HepG2 (cell line): Measurements from ENCODE around the gene TOR1A. TPM values are rescaled to one million over a fixed set of nuclear protein-coding genes. Genes with fewer than 3 reads are reported as not detected.

ENCODE experiments used
- ATAC-seq: fragments of 200-7000 bp; cut with Tn5 transposase; 3 replicates; pipeline ENCODE4 v1.9.1; 2020; ENCODE audit warnings: mild to moderate bottlenecking, moderate library complexity
- BruUV-seq: library from RNA; stranded (reverse); fragments of 400-500 nt; replicated peaks from 2 replicates; lab custom pipeline; 2021; lab: Mats Ljungman, UMichigan
- CTCF ChIA-PET: fragments of 300-600 bp; formaldehyde crosslinking; extraction: SDS; loops from one replicate; lab custom pipeline; 2021; ENCODE audit warnings: low total read pairs, inconsistent platforms, low intra/inter-chr PET ratio; lab: Yijun Ruan, JAX
- POLR2A ChIA-PET: fragments of 350-600 bp; sonication (Branson Sonifier 250); formaldehyde crosslinking; loops from one replicate; lab custom pipeline; 2020; ENCODE audit warnings: antibody characterized with exemption, inconsistent platforms; lab: Yijun Ruan, JAX
- DNase-seq: peaks from one replicate; pipeline ENCODE4 v3.0.0-alpha.2; 2015; ENCODE audit warnings: low spot score
- FAIRE-seq: peaks from 3 replicates; lab custom pipeline; 2011; peaks lifted over from hg19 to GRCh38; lab: Jason Lieb, UNC
- H2AFZ ChIP-seq: one replicate; pipeline ENCODE4 v1.6.1; 2011; ENCODE audit warnings: low read length, inconsistent platforms
- H3K27ac ChIP-seq: fragments of 300-600 bp; 3 replicates; pipeline ENCODE4 v1.8.0; 2011; ENCODE audit warnings: mixed run types, mild to moderate bottlenecking, mixed read lengths, low read length, inconsistent platforms; ENCODE audit not compliant: insufficient read depth; ENCODE audit errors: extremely low read length
- H3K27me3 ChIP-seq, 2 experiments: fragments of 200-600 bp in 1 of 2; 2 replicates in 1 of 2; 3 replicates in 1 of 2; pipeline versions ENCODE4 v1.6.0 to v1.8.0; 2011; ENCODE audit warnings: low read length in 2 of 2, mild to moderate bottlenecking in 2 of 2, moderate library complexity in 2 of 2, inconsistent platforms in 1 of 2; ENCODE audit not compliant: insufficient read depth in 2 of 2, control insufficient read depth in 1 of 2
- H3K36me3 ChIP-seq, 2 experiments: fragments of 200-600 bp in 1 of 2; replicated peaks in 1 of 2; 2 replicates in 1 of 2; 3 replicates in 1 of 2; pipeline versions ENCODE4 v1.5.1 to v1.8.0; 2011; ENCODE audit warnings: low read length in 2 of 2, inconsistent platforms in 1 of 2; ENCODE audit not compliant: insufficient read depth in 2 of 2, control insufficient read depth in 1 of 2
- H3K4me1 ChIP-seq: 2 replicates; pipeline ENCODE4 v1.5.1; 2012; ENCODE audit warnings: low read length, inconsistent platforms; ENCODE audit not compliant: insufficient read depth
- H3K4me2 ChIP-seq: 2 replicates; pipeline ENCODE4 v1.6.0; 2011; ENCODE audit warnings: low read depth, low read length, inconsistent platforms
- H3K4me3 ChIP-seq, 3 experiments: fragments of 200-600 bp in 1 of 3; sonication (generic), shearing (Covaris generic) in 1 of 3; replicated peaks in 1 of 3; 2 replicates each; pipeline ENCODE4 v1.5.1; 2011 to 2016; ENCODE audit warnings: low read length in 3 of 3, inconsistent platforms in 2 of 3, low read depth in 2 of 3, mild to moderate bottlenecking in 2 of 3, control low read depth in 1 of 3, mixed read lengths in 1 of 3; ENCODE audit not compliant: insufficient read depth in 1 of 3
- H3K79me2 ChIP-seq: one replicate; pipeline ENCODE4 v1.6.1; 2011; ENCODE audit warnings: low read length, inconsistent platforms; ENCODE audit not compliant: insufficient read depth
- H3K9ac ChIP-seq: 2 replicates; pipeline ENCODE4 v1.6.0; 2011; ENCODE audit warnings: mild to moderate bottlenecking, low read depth, low read length, inconsistent platforms; ENCODE audit not compliant: insufficient read depth
- H3K9me3 ChIP-seq: 2 replicates; pipeline ENCODE4 v1.5.1; 2012; ENCODE audit warnings: mild to moderate bottlenecking, low read length
- H4K20me1 ChIP-seq: 2 replicates; pipeline ENCODE4 v1.6.0; 2011; ENCODE audit warnings: inconsistent platforms, mild to moderate bottlenecking, low read length, moderate library complexity; ENCODE audit not compliant: insufficient read depth
- CBX1 ChIP-seq: IDR thresholded peaks from one replicate; pipeline ENCODE4 v1.6.1; 2016; ENCODE audit warnings: antibody characterized with exemption, low read depth
- HDAC1 ChIP-seq: sonication (generic); formaldehyde crosslinking; IDR thresholded peaks from 2 replicates; pipeline ENCODE4 v1.5.1; 2020; ENCODE audit warnings: mild to moderate bottlenecking, missing genetic modification reagents
- RARA ChIP-seq: IDR thresholded peaks from 2 replicates; pipeline ENCODE4 v1.6.1; 2016; ENCODE audit warnings: missing genetic modification reagents, missing compliant biosample characterization
- RELA ChIP-seq: sonication (generic); formaldehyde crosslinking; IDR thresholded peaks from 2 replicates; pipeline ENCODE4 v1.4.0; 2020; ENCODE audit warnings: missing genetic modification reagents
- SNRNP70 ChIP-seq: fragments of 200-400 bp; formaldehyde crosslinking; IDR thresholded peaks from 2 replicates; pipeline ENCODE4 v1.6.1; 2017; ENCODE audit warnings: mild to moderate bottlenecking, low read depth, low read length, moderate library complexity
- TBX2 ChIP-seq: sonication (generic); formaldehyde crosslinking; IDR thresholded peaks from 2 replicates; pipeline ENCODE4 v1.5.0; 2020; ENCODE audit warnings: missing genetic modification reagents, mild to moderate bottlenecking, borderline replicate concordance
- ZNF550 ChIP-seq: sonication (generic); formaldehyde crosslinking; IDR thresholded peaks from 2 replicates; pipeline ENCODE4 v1.4.0; 2020; ENCODE audit warnings: mild to moderate bottlenecking, missing genetic modification reagents, borderline replicate concordance
- ZNF644 ChIP-seq: IDR thresholded peaks from 2 replicates; pipeline ENCODE4 v1.6.1; 2016; ENCODE audit warnings: low read depth
- ZNF674 ChIP-seq: sonication (generic); formaldehyde crosslinking; IDR thresholded peaks from 2 replicates; pipeline ENCODE4 v1.5.0; 2020; ENCODE audit warnings: low read depth, mild to moderate bottlenecking, missing genetic modification reagents
- ZNF768 ChIP-seq: sonication (generic); formaldehyde crosslinking; IDR thresholded peaks from 2 replicates; pipeline ENCODE4 v1.4.0; 2020; ENCODE audit warnings: missing genetic modification reagents
- WGBS: methylation state at CpG from one replicate; pipeline ENCODE4 v1.1.6; 2017; ENCODE audit warnings: low lambda C conversion rate; 5-methylcytosine and 5-hydroxymethylcytosine counted together
- in situ Hi-C: cut with HindIII; loops from 2 replicates; pipeline ENCODE4 v1.10.0; 2017; ENCODE audit warnings: low pct_unique_long_range_greater_than_20kb; ENCODE audit not compliant: extremely low pct_ligation_motif_present
- intact Hi-C: fragments of 100-400 bp; cut with micrococcal nuclease; formaldehyde crosslinking; loops from one replicate; pipeline ENCODE4 v1.10.0; 2022; ENCODE audit not compliant: unreplicated experiment
- polyA plus RNA-seq, 8 experiments: library from polyadenylated mRNA; depleted of rRNA in 3 of 8; stranded (reverse) in 7 of 8; unstranded in 1 of 8; fragments of >200 nt; fragmentation: Illumina TruSeq in 4 of 8; extraction: Trizol in 4 of 8; gene quantifications; 2 replicates each; pipeline versions ENCODE4 v1.2.1 to v1.2.3, GENCODE V29; 2011 to 2016; ENCODE audit warnings: low read depth in 4 of 8, missing spikeins in 1 of 8, mixed read lengths in 1 of 8; ENCODE audit not compliant: insufficient read depth in 1 of 8
- total RNA-seq, 5 experiments: library from RNA; depleted of rRNA; stranded (reverse); fragments of >200 nt; fragmentation: Illumina TruSeq; extraction: Trizol; gene quantifications; 2 replicates each; pipeline ENCODE4 v1.2.3, GENCODE V29; 2016; ENCODE audit warnings: low read depth in 1 of 5
- TF ChIP-seq, protein P1 (sequence below): sonication (generic); formaldehyde crosslinking; IDR thresholded peaks from 2 replicates; pipeline ENCODE4 v1.8.0; 2022; ENCODE audit warnings: mild to moderate bottlenecking, missing genetic modification reagents, moderate library complexity
- TF ChIP-seq, protein P2 (sequence below): sonication (generic); formaldehyde crosslinking; conservative IDR thresholded peaks from 2 replicates; pipeline ENCODE4 v1.4.0; 2020; ENCODE audit warnings: missing genetic modification reagents

Gene TOR1A
- total and polyA plus RNA-seq, 2 of the 13 experiments (the other 11 are each of a cell fraction or from before 2014, with no cell fraction given): 31.6 to 41.4 TPM

DNA sequence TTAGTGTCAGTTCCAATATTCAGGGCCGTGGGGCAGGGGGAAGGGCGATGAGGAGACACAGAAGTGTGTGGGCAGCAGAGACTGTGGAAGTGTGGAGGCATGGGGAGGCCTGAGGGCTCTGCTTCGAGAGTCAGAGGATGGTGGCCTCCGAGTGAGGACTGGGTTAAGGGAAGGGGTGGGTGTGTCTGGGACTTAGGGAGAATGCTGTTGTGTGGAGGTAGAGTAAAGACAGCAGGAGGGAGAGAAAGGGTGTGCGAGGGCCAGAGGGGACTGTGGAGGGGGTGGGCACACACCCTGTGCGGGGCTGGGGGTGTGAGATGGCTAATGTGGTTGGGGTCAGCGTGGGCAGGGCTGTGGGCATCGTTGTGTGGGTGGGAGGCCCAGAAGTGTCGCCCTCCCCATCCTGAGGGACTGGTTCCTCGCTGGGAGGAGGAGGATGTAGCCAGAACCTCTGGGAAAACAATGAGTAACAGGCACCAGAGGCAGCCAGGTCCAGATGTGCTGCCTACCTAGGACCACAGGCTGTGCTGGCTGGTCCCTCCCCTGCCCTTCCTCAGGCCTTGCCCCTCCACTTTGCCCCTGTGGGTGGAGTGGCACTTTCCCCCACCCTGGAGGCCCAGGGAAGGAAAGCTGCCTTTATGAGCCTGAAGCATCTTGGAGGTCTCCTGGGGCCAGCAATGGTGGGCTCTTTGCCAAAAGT, 15.5 kb upstream of the TOR1A start (continued):
- TF ChIP-seq, protein P1, sequence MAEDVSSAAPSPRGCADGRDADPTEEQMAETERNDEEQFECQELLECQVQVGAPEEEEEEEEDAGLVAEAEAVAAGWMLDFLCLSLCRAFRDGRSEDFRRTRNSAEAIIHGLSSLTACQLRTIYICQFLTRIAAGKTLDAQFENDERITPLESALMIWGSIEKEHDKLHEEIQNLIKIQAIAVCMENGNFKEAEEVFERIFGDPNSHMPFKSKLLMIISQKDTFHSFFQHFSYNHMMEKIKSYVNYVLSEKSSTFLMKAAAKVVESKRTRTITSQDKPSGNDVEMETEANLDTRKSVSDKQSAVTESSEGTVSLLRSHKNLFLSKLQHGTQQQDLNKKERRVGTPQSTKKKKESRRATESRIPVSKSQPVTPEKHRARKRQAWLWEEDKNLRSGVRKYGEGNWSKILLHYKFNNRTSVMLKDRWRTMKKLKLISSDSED (CRISPR knock-in tag): no peak
- no peak for TF ChIP-seq RELA
- TF ChIP-seq, protein P2, sequence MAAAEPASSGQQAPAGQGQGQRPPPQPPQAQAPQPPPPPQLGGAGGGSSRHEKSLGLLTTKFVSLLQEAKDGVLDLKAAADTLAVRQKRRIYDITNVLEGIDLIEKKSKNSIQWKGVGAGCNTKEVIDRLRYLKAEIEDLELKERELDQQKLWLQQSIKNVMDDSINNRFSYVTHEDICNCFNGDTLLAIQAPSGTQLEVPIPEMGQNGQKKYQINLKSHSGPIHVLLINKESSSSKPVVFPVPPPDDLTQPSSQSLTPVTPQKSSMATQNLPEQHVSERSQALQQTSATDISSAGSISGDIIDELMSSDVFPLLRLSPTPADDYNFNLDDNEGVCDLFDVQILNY (CRISPR knock-in tag): no peak
- no peak for TF ChIP-seq ZNF644 (CRISPR knock-in tag)
- no peak for TF ChIP-seq HDAC1 (CRISPR knock-in tag)
- TF ChIP-seq ZNF550 (CRISPR knock-in tag): no peak
- no peak for TF ChIP-seq TBX2 (CRISPR knock-in tag)
- no peak for TF ChIP-seq RARA (CRISPR knock-in tag)
- TF ChIP-seq SNRNP70: no peak
- no peak for TF ChIP-seq ZNF674 (CRISPR knock-in tag)

DNA sequence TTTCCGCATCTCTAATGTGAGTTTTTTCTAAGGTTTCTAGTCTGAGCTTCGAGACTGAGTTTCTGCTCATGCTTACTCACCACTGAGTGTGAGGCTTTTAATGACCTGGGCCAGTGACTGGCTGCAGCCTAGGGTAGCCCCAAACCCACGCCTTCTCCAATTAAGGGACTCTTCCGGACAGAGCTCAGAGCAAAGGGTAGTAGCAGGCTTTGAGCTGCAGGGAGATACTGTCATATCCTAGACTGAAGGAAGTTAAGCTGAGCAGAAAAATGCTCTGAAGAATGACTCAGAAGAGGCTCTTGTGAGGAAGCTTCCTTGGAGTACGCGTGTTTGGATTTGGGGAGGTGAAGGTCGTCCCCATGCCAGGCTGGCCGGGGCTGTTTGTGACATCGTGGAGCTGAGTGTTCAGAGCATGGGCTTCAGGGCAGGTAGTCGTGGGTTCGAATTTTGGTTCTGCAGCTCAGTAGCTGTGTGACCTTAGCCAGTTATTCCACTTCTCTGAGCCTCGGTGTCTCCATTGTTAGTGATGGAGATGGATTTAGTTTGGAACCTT, 14.8 kb upstream of the TOR1A start:
- Histone ChIP-seq H3K4me3 (no peak overlapping the region), H3K9ac (no peak overlapping the region), H3K27me3 (no peaks in the 10 kb centered on the region; a peak in 1 of 5 replicates), H3K27ac (no peak overlapping the region), H3K9me3 (no peaks in the 10 kb centered on the region), H3K79me2 (peaks cover 4% of the 10 kb centered on the region), H3K4me2 (no peak overlapping the region), H3K36me3 (no peaks in the 10 kb centered on the region), H2AFZ (no peak overlapping the region), H3K4me1 (peaks cover 13% of the 10 kb centered on the region), H4K20me1 (no peaks in the 10 kb centered on the region)
- intact Hi-C loops (no loop called here), in situ Hi-C loops (no loop called here)
- ChIA-PET POLR2A (no interaction called here), CTCF (no interaction called here)
- WGBS: 75% methylated on average over 12 of the region's 12 CpGs
- peak; percentile 74 for TF ChIP-seq ZNF768 (CRISPR knock-in tag)
- no peak for TF ChIP-seq CBX1
- no TSS peak for BruUV-seq
- FAIRE-seq (no peak), DNase-seq (no peak), ATAC-seq (no peak)
